CD14-positive monocyte (primary cell): Measurements from ENCODE around the gene ADAM11. TPM values are rescaled to one million over a fixed set of nuclear protein-coding genes. Genes with fewer than 3 reads are reported as not detected.
A peak's percentile ranks its signal among the peaks of the same experiment; 100 is the strongest.

Source experiments
- DNase-seq, 3 donors: peaks; one replicate each; pipeline ENCODE4 v3.0.0-alpha.2; 2011 to 2022
- H2AFZ ChIP-seq: 2 replicates; pipeline ENCODE4 v1.6.0; 2012; ENCODE audit warnings: mild to moderate bottlenecking, low read depth, low read length, inconsistent platforms; ENCODE audit not compliant: insufficient read depth, poor library complexity, severe bottlenecking
- H3K27ac ChIP-seq, 2 donors: 1 replicate in 1 of 2; 2 replicates in 1 of 2; pipeline ENCODE4 v1.5.1; 2012 to 2013; ENCODE audit warnings: low read length in 2 of 2, control low read depth in 1 of 2, inconsistent platforms in 1 of 2, low read depth in 1 of 2, mild to moderate bottlenecking in 1 of 2
- H3K27me3 ChIP-seq, 2 donors: one replicate each; pipeline versions ENCODE4 v1.6.0 to v1.6.1; 2011 to 2013; ENCODE audit warnings: low read length in 2 of 2; ENCODE audit not compliant: control insufficient read depth in 2 of 2, insufficient read depth in 2 of 2
- H3K36me3 ChIP-seq, 2 donors: replicated peaks in 1 of 2; 1 replicate in 1 of 2; 2 replicates in 1 of 2; pipeline versions ENCODE4 v1.5.1 to v1.6.1; 2012 to 2013; ENCODE audit warnings: low read length in 2 of 2, control low read depth in 1 of 2, inconsistent platforms in 1 of 2, mild to moderate bottlenecking in 1 of 2; ENCODE audit not compliant: insufficient read depth in 2 of 2, control insufficient read depth in 1 of 2
- H3K4me1 ChIP-seq, 2 donors: 1 replicate in 1 of 2; 2 replicates in 1 of 2; pipeline versions ENCODE4 v1.5.1 to v1.6.1; 2012 to 2013; ENCODE audit warnings: low read length in 2 of 2, control low read depth in 1 of 2, inconsistent platforms in 1 of 2, mild to moderate bottlenecking in 1 of 2, moderate library complexity in 1 of 2; ENCODE audit not compliant: insufficient read depth in 2 of 2, control insufficient read depth in 1 of 2
- H3K4me2 ChIP-seq: replicated peaks from 2 replicates; pipeline ENCODE3; 2012; ENCODE audit warnings: low read length, moderate library complexity, mild to moderate bottlenecking; ENCODE audit not compliant: poor library complexity, severe bottlenecking; ENCODE audit errors: extremely low read depth
- H3K4me3 ChIP-seq, 3 experiments: fragments of 200-600 bp in 1 of 3; sonication (generic) in 1 of 3; replicated peaks in 1 of 3; 1 replicate in 2 of 3; 2 replicates in 1 of 3; pipeline ENCODE4 v1.5.1; 2011 to 2013; ENCODE audit warnings: low read length in 3 of 3, mild to moderate bottlenecking in 3 of 3, control low read depth in 2 of 3, low read depth in 2 of 3, inconsistent platforms in 1 of 3, moderate library complexity in 1 of 3
- H3K79me2 ChIP-seq: 2 replicates; pipeline ENCODE4 v1.6.0; 2012; ENCODE audit warnings: mild to moderate bottlenecking, control low read depth, inconsistent platforms, low read length, moderate library complexity; ENCODE audit not compliant: insufficient read depth
- H3K9ac ChIP-seq: 2 replicates; pipeline ENCODE4 v1.6.0; 2017; ENCODE audit warnings: low read length, mild to moderate bottlenecking; ENCODE audit not compliant: insufficient read depth, poor library complexity, severe bottlenecking
- H3K9me3 ChIP-seq, 2 donors: replicated peaks in 1 of 2; 1 replicate in 1 of 2; 2 replicates in 1 of 2; pipeline versions ENCODE4 v1.5.1 to v1.6.1; 2012 to 2013; ENCODE audit warnings: low read length in 2 of 2, control low read depth in 1 of 2; ENCODE audit not compliant: control insufficient read depth in 1 of 2, insufficient read depth in 1 of 2
- H4K20me1 ChIP-seq: 2 replicates; pipeline ENCODE4 v1.6.0; 2012; ENCODE audit warnings: mild to moderate bottlenecking, low read length, control low read depth, moderate library complexity; ENCODE audit not compliant: insufficient read depth
- H3K27ac Mint-ChIP-seq, 7 donors: one replicate each; pipeline ENCODE4 v1.8.0; 2020; ENCODE audit warnings: mild to moderate bottlenecking in 7 of 7, mixed read lengths in 7 of 7, moderate library complexity in 6 of 7, inconsistent platforms in 2 of 7
- H3K27me3 Mint-ChIP-seq, 3 donors: one replicate each; pipeline ENCODE4 v1.8.0; 2021 to 2022; ENCODE audit warnings: low read depth in 3 of 3, mild to moderate bottlenecking in 3 of 3, mixed read lengths in 3 of 3, moderate library complexity in 3 of 3, inconsistent platforms in 1 of 3
- H3K36me3 Mint-ChIP-seq, 2 donors: one replicate each; pipeline ENCODE4 v1.8.0; 2020; ENCODE audit warnings: mixed read lengths in 2 of 2, inconsistent platforms in 1 of 2, mild to moderate bottlenecking in 1 of 2
- H3K4me1 Mint-ChIP-seq: one replicate; pipeline ENCODE4 v1.8.0; 2020; ENCODE audit warnings: mild to moderate bottlenecking, mixed read lengths
- H3K4me3 Mint-ChIP-seq, 2 donors: one replicate each; pipeline ENCODE4 v1.8.0; 2020; ENCODE audit warnings: mild to moderate bottlenecking in 2 of 2, mixed read lengths in 2 of 2, moderate library complexity in 1 of 2
- H3K9me3 Mint-ChIP-seq, 7 donors: one replicate each; pipeline ENCODE4 v1.8.0; 2020 to 2022; ENCODE audit warnings: mixed read lengths in 7 of 7, mild to moderate bottlenecking in 6 of 7, moderate library complexity in 6 of 7, inconsistent platforms in 2 of 7
- CTCF ChIP-seq: fragments of 200-600 bp; IDR thresholded peaks from one replicate; pipeline ENCODE4 v1.8.0; 2022; ENCODE audit warnings: antibody characterized with exemption, mild to moderate bottlenecking
- WGBS: methylation state at CpG from one replicate; pipeline ENCODE4 v1.1.5; 2013; ENCODE audit warnings: missing lambda C conversion rate; ENCODE audit not compliant: insufficient coverage; 5-methylcytosine and 5-hydroxymethylcytosine counted together
- intact Hi-C, 2 donors: fragments of 100-400 bp; cut with micrococcal nuclease; formaldehyde crosslinking; loops; one replicate each; pipeline versions ENCODE4 v1.15.0 to v1.15.1; 2023
- polyA plus RNA-seq, 3 donors: library from polyadenylated mRNA; depleted of rRNA in 1 of 3; unstranded in 2 of 3; stranded (reverse) in 1 of 3; fragments of 300-500 nt in 2 of 3; fragments of >200 nt in 1 of 3; fragmentation: Illumina TruSeq in 2 of 3; gene quantifications; 1 replicate in 2 of 3; 2 replicates in 1 of 3; pipeline ENCODE4 v1.2.3, GENCODE V29; 2012 to 2021

ADAM11 gene
- polyA plus RNA-seq, 3 donors = 0.19 TPM; not detected in 2

DNA sequence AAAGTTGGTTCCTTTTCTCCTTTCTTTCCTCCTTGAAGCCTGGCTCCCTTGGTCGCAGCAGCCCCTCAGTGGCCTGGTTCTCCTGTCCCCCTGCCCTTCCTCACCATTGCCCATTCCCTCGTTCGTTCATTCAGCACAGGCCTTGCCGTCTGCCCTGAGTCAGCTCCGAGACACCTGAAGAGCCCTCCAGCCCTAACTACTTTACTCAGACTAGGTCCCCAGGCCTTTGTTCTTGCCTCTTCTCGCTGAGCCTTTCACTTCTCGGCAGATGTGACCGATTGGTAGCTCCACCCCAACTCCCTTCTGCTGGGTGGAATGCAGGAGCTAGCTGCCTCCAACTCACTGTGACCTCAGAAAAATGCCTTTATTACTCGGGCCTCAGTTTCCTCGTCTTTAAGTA, 7.0 kb upstream of the ADAM11 start:
- H3K27me3 Mint-ChIP-seq = peaks cover 10 to 11% (median 11%) of the 10 kb centered on the region in 3 donors
- WGBS = 100% methylated on average over 6 of the region's 10 CpGs
- peaks cover 39 to 45% of the 10 kb centered on the region in 2 donors for H3K36me3 Mint-ChIP-seq
- no peak overlapping the region for H3K9ac ChIP-seq
- peaks cover 35 to 51% of the 10 kb centered on the region in 2 donors for H3K36me3 ChIP-seq
- no peak for DNase-seq
- intact Hi-C loops = no loop called here
- no peaks in the 10 kb centered on the region for H3K79me2 ChIP-seq
- H4K20me1 ChIP-seq = no peaks in the 10 kb centered on the region
- H3K4me1 ChIP-seq = no peaks in the 10 kb centered on the region
- no peaks in the 10 kb centered on the region for H3K9me3 ChIP-seq
- no peak overlapping the region for H3K4me3 ChIP-seq
- TF ChIP-seq CTCF = no peak
- peak overlapping the region in 1 of 7 donors; percentile 7 for H3K27ac Mint-ChIP-seq
- H3K27ac ChIP-seq = no peak overlapping the region
- H3K4me1 Mint-ChIP-seq = no peaks in the 10 kb centered on the region
- H2AFZ ChIP-seq = no peak overlapping the region
- peaks cover 0 to 3% (median 0%) of the 10 kb centered on the region in 7 donors for H3K9me3 Mint-ChIP-seq
- H3K4me2 ChIP-seq = no peak overlapping the region
- no peaks in the 10 kb centered on the region for H3K27me3 ChIP-seq
- H3K4me3 Mint-ChIP-seq = no peak overlapping the region

DNA sequence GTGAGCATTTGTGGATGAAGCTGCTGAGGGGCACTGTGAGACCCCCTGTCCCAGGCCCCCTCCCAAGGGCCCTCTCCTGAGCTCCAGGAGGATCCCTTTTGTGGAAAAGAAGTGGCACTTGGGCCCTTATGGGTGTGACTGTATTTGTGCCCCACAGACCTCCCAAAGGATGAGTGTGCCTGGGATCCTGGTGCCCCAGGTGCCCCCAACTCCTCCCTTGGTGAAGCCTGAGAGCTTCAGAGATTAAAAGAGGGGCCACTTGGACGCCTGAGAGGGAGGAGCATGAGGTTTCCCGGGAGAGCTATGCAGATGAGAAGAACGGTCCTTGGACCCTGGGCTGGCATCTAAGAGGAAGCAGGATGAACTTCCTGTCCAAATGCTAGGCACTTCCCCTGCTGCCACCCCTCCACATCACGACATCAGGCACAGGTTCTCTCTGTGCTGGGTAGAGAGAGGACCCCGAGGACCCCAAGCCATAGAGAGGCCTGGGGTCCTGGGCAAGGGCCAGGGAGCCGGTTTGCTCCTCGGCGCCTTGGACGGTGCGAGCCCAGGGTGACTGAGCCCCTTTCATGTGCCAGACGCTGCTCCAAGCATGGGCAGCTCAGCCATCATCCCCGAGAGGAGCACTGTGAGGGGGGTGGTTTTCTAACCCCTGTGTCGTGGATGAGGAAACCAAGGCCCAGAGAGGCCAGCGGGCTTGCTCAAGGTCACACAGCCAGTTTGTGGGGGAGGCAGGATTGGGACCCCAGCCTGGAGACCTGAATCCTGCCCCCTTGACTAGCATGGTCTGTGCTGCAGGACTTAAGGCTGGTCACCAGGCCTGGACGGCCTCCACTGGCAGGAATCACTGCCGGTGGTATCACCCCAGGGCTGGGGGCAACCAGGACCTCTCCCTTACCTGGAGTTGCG, 5.6 kb upstream of the ADAM11 start:
- peaks cover 27 to 31% of the 10 kb centered on the region in 2 donors for H3K36me3 Mint-ChIP-seq
- intact Hi-C loops = no loop called here
- peaks cover 2% of the 10 kb centered on the region for H3K4me1 Mint-ChIP-seq
- peaks cover 24 to 25% (median 25%) of the 10 kb centered on the region in 3 donors for H3K27me3 Mint-ChIP-seq
- TF ChIP-seq CTCF = no peak
- Histone ChIP-seq H3K9ac (no peak overlapping the region), H3K9me3 (peaks cover 0 to 5% of the 10 kb centered on the region in 2 donors), H4K20me1 (no peaks in the 10 kb centered on the region), H3K27ac (no peak overlapping the region), H3K4me1 (no peaks in the 10 kb centered on the region), H3K36me3 (peaks cover 24 to 37% of the 10 kb centered on the region in 2 donors), H3K4me2 (no peak overlapping the region), H2AFZ (no peak overlapping the region), H3K4me3 (no peak overlapping the region), H3K79me2 (no peaks in the 10 kb centered on the region), H3K27me3 (peaks cover 13 to 14% of the 10 kb centered on the region in 2 donors)
- peaks cover 0 to 8% (median 0%) of the 10 kb centered on the region in 7 donors for H3K9me3 Mint-ChIP-seq
- H3K27ac Mint-ChIP-seq = no peak overlapping the region
- 92% methylated on average over 14 of the region's 17 CpGs for WGBS
- no peak for DNase-seq
- H3K4me3 Mint-ChIP-seq = no peak overlapping the region
